Right hindlimb (tissue), 1 donor: Measurements from ENCODE around the gene ARHGEF3.

Experiments
- DNase-seq: peaks from one replicate; pipeline ENCODE4 v3.0.0-alpha.2; 2018

ARHGEF3 gene

GRCh38 chr3:56801662-56802377, at the start of gene ARHGEF3:
ARHGEF3 (minus strand) TSS chr3:56801949; CDS start chr3:56801798, 151 bp downstream.
- peak; percentile 87 for DNase-seq

- no peak for DNase-seq
These were observed 47.9 kb upstream of the ARHGEF3 start for GRCh38 chr3:56849698-56850097.

- DNase-seq, result no peak
These were observed 43.8 kb upstream of the ARHGEF3 start for GRCh38 chr3:56845505-56845904.

- DNase-seq, result no peak
These were observed 42.8 kb upstream of the ARHGEF3 start for GRCh38 chr3:56844536-56844935.

GRCh38 chr3:56839784-56840715, 38.3 kb upstream of the ARHGEF3 start:
- DNase-seq, result no peak

GRCh38 chr3:56838448-56838847, 36.7 kb upstream of the ARHGEF3 start:
- no peak for DNase-seq

GRCh38 chr3:56837196-56837955, 35.6 kb upstream of the ARHGEF3 start:
- DNase-seq, result no peak

GRCh38 chr3:56836276-56837163, 34.8 kb upstream of the ARHGEF3 start:
- DNase-seq, result no peak

GRCh38 chr3:56835650-56836227, 34.0 kb upstream of the ARHGEF3 start:
- DNase-seq, result no peak

- no peak for DNase-seq
These were observed 31.8 kb upstream of the ARHGEF3 start for GRCh38 chr3:56833536-56833935.

GRCh38 chr3:56833022-56833421, 31.3 kb upstream of the ARHGEF3 start:
- DNase-seq, result no peak

- no peak for DNase-seq
These were observed 29.8 kb upstream of the ARHGEF3 start for GRCh38 chr3:56831572-56831971.

GRCh38 chr3:56830884-56831283, 29.1 kb upstream of the ARHGEF3 start:
- DNase-seq, result no peak

- no peak for DNase-seq
These were observed 27.8 kb upstream of the ARHGEF3 start for GRCh38 chr3:56829533-56829932.

GRCh38 chr3:56826831-56827722, 25.3 kb upstream of the ARHGEF3 start:
- no peak for DNase-seq

GRCh38 chr3:56825567-56826438, 24.1 kb upstream of the ARHGEF3 start:
- DNase-seq, result no peak

GRCh38 chr3:56823984-56824703, 22.4 kb upstream of the ARHGEF3 start:
- no peak for DNase-seq

- DNase-seq, result no peak
These were observed 21.7 kb upstream of the ARHGEF3 start for GRCh38 chr3:56823421-56823926.

- DNase-seq, result no peak
These were observed 20.8 kb upstream of the ARHGEF3 start for GRCh38 chr3:56822501-56822900.
